Tibial nerve (tissue), 4 donors: ENCODE data around the gene FLRT2.

Source experiments
- EP300 ChIP-seq, 2 donors: sonication (generic); formaldehyde crosslinking; IDR thresholded peaks; one replicate each; pipeline ENCODE4 v1.6.1; 2017; ENCODE audit warnings: antibody characterized with exemption in 2 of 2, mild to moderate bottlenecking in 1 of 2
- POLR2A ChIP-seq, 2 donors: fragments of 450-650 bp; IDR thresholded peaks; one replicate each; pipeline ENCODE4 v1.6.1; 2017; ENCODE audit warnings: antibody characterized with exemption in 2 of 2, mild to moderate bottlenecking in 2 of 2, moderate library complexity in 2 of 2
- TF ChIP-seq, protein P1 (sequence below), 5 experiments: fragments of 200-600 bp in 3 of 5; fragments of 450-650 bp in 2 of 5; sonication (generic) in 3 of 5; IDR thresholded peaks; one replicate each; pipeline ENCODE4 v1.5.1; 2016 to 2019; ENCODE audit warnings: antibody characterized with exemption in 5 of 5, mild to moderate bottlenecking in 3 of 5, moderate library complexity in 2 of 5

DNA sequence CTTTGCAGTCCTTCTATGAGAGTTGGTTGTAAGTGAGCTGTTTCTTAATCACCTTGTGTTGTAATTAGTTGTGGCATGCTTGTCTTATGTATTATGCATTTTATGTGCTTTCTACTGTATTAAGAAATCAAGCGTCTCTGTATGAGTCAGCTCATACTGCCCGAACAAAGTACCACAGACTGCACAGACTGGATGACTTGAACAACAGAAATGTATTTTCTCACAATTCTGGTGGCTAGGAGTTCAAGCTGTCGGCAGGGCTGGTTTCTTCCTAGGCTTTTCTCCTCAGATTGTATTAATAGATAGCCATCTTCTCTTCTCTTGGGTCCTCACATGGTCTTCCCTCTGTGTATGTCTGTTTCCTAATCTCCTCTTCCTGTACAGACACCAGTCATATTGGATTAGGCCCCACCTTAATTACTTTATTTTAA, 77.7 kb downstream of the FLRT2 start:
- TF ChIP-seq POLR2A (IDR thresholded peaks at IDR 0.05) (no peak), EP300 (IDR thresholded peaks at IDR 0.05) (no peak)
- TF ChIP-seq, protein P1, sequence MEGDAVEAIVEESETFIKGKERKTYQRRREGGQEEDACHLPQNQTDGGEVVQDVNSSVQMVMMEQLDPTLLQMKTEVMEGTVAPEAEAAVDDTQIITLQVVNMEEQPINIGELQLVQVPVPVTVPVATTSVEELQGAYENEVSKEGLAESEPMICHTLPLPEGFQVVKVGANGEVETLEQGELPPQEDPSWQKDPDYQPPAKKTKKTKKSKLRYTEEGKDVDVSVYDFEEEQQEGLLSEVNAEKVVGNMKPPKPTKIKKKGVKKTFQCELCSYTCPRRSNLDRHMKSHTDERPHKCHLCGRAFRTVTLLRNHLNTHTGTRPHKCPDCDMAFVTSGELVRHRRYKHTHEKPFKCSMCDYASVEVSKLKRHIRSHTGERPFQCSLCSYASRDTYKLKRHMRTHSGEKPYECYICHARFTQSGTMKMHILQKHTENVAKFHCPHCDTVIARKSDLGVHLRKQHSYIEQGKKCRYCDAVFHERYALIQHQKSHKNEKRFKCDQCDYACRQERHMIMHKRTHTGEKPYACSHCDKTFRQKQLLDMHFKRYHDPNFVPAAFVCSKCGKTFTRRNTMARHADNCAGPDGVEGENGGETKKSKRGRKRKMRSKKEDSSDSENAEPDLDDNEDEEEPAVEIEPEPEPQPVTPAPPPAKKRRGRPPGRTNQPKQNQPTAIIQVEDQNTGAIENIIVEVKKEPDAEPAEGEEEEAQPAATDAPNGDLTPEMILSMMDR (IDR thresholded peaks at IDR 0.05), result no peak
